ENCODE measurements around the gene CUX1. TPM values are rescaled to one million over a fixed set of nuclear protein-coding genes. Genes with fewer than 3 reads are reported as not detected.

Gene CUX1
- total and polyA plus RNA-seq, 2 donors (not counting 1 experiment from before 2014, with no cell fraction given): 22.7 to 38.1 TPM

DNA sequence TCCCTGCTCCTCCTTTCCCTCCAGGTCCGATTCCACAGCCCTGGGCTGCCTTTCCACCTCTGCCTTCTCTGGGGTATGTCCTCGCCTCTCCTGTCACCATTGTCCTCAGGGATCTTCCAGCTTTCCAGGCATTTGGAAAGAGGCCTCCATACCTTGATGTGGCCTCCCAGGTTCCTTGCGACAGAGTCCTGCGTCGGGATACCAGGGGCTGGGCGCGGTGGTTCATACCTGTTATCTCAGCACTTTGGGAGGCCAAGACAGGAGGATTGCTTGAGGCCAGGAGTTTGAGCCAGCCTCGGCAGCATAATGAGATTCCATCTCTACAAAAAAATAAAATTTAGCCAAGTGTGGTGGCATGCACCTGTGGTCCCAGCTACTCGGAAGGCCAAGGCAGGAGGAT is 171.1 kb downstream of the CUX1 start:
- Histone ChIP-seq H4K20me1 (ENCODE audit: control insufficient read depth, extremely low read depth, insufficient read depth, low read length) (no peaks in the 10 kb centered on the region), H3K4me3 (replicated peaks in 1 of 4; ENCODE audit: control extremely low read depth in 1 of 4, insufficient read depth in 1 of 4, low read depth in 3 of 4, low read length in 4 of 4) (no peak overlapping the region), H2AFZ (ENCODE audit: low read length) (no peak overlapping the region), H3K4me1 (ENCODE audit: control insufficient read depth, extremely low read depth, insufficient read depth, low read length) (no peaks in the 10 kb centered on the region), H3K9ac (ENCODE audit: insufficient read depth, low read length) (no peak overlapping the region), H3K36me3 (ENCODE audit: control insufficient read depth, insufficient read depth, low read length) (no peaks in the 10 kb centered on the region), H3K9me3 (ENCODE audit: control insufficient read depth, insufficient read depth, low read depth, low read length) (no peaks in the 10 kb centered on the region), H3K27ac (ENCODE audit: insufficient read depth, low read length) (no peak overlapping the region), H3K27me3 (ENCODE audit: control insufficient read depth, insufficient read depth, low read length) (no peaks in the 10 kb centered on the region), H3K4me2 (ENCODE audit: extremely low read depth, insufficient read depth, low read length) (no peak overlapping the region), H3K79me2 (ENCODE audit: control insufficient read depth, insufficient read depth, low read length) (no peaks in the 10 kb centered on the region)
- DNase-seq (ENCODE audit: low read depth in 2 of 2): no peak
- TF ChIP-seq CTCF (conservative IDR thresholded peaks at IDR 0.05 in 1 of 2, IDR thresholded peaks at IDR 0.05 in 1 of 2; ENCODE audit: low read depth in 1 of 2, low read length in 2 of 2) (no peak), EZH2 (IDR thresholded peaks at IDR 0.05; ENCODE audit: low read length, missing control alignments) (no peak)

GRCh38 chr7:101989101-101989500 is 171.7 kb downstream of the CUX1 start:
- no peak overlapping the region for H3K27ac ChIP-seq (ENCODE audit: insufficient read depth, low read length)

DNA sequence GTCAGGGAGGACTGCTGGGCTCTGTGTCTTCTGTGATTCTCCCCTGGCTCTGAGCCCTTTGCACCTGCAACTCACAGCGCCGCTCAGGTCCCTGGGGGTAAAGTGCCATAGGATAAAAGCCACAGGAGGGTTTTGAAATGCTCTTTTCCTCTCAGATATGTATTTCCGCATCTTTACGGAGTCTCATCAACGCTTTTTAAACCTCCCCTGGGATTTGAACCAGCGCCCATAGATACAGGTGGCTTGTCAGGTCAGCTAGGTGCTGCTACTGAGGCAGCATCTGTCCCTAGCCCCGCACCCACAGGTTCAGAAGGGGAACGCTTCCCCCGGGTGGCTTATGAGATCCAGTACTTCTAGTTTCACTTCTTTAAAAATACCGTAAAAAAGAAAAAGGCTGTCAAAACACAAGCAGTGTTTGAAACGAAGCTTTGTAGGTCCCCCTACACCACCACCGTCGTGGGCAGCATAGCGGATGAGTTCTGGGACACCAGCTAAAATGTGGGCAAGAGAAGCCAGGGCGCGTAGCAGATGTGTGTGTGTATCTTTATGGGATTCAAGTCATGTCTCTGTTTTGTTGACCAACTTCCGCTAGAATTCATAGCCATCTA is 173.5 kb downstream of the CUX1 start:
- H3K27ac ChIP-seq (ENCODE audit: insufficient read depth, low read length): no peak overlapping the region
- no peaks in the 10 kb centered on the region for H3K4me1 ChIP-seq (ENCODE audit: control insufficient read depth, extremely low read depth, insufficient read depth, low read length)
- H3K36me3 ChIP-seq (ENCODE audit: control insufficient read depth, insufficient read depth, low read length): no peaks in the 10 kb centered on the region
- no peak overlapping the region for H3K9ac ChIP-seq (ENCODE audit: insufficient read depth, low read length)
- H3K4me3 ChIP-seq (replicated peaks in 1 of 4; ENCODE audit: control extremely low read depth in 1 of 4, insufficient read depth in 1 of 4, low read depth in 3 of 4, low read length in 4 of 4): no peak overlapping the region
- H3K4me2 ChIP-seq (ENCODE audit: extremely low read depth, insufficient read depth, low read length): no peak overlapping the region
- H3K27me3 ChIP-seq (ENCODE audit: control insufficient read depth, insufficient read depth, low read length): no peaks in the 10 kb centered on the region
- H3K9me3 ChIP-seq (ENCODE audit: control insufficient read depth, insufficient read depth, low read depth, low read length): no peaks in the 10 kb centered on the region
- no peaks in the 10 kb centered on the region for H3K79me2 ChIP-seq (ENCODE audit: control insufficient read depth, insufficient read depth, low read length)
- H2AFZ ChIP-seq (ENCODE audit: low read length): no peak overlapping the region
- DNase-seq (ENCODE audit: low read depth in 2 of 2): no peak
- H4K20me1 ChIP-seq (ENCODE audit: control insufficient read depth, extremely low read depth, insufficient read depth, low read length): no peaks in the 10 kb centered on the region
- TF ChIP-seq EZH2 (IDR thresholded peaks at IDR 0.05; ENCODE audit: low read length, missing control alignments) (no peak), CTCF (conservative IDR thresholded peaks at IDR 0.05 in 1 of 2, IDR thresholded peaks at IDR 0.05 in 1 of 2; ENCODE audit: low read depth in 1 of 2, low read length in 2 of 2) (no peak)

More at GRCh38 chr7:101989101-101989500, 171.7 kb downstream of the CUX1 start:
- Histone ChIP-seq H2AFZ (ENCODE audit: low read length) (no peak overlapping the region), H3K4me2 (ENCODE audit: extremely low read depth, insufficient read depth, low read length) (no peak overlapping the region), H4K20me1 (ENCODE audit: control insufficient read depth, extremely low read depth, insufficient read depth, low read length) (no peaks in the 10 kb centered on the region), H3K9ac (ENCODE audit: insufficient read depth, low read length) (no peak overlapping the region), H3K79me2 (ENCODE audit: control insufficient read depth, insufficient read depth, low read length) (no peaks in the 10 kb centered on the region), H3K36me3 (ENCODE audit: control insufficient read depth, insufficient read depth, low read length) (no peaks in the 10 kb centered on the region), H3K4me1 (ENCODE audit: control insufficient read depth, extremely low read depth, insufficient read depth, low read length) (no peaks in the 10 kb centered on the region), H3K4me3 (replicated peaks in 1 of 4; ENCODE audit: control extremely low read depth in 1 of 4, insufficient read depth in 1 of 4, low read depth in 3 of 4, low read length in 4 of 4) (no peak overlapping the region), H3K9me3 (ENCODE audit: control insufficient read depth, insufficient read depth, low read depth, low read length) (no peaks in the 10 kb centered on the region), H3K27me3 (ENCODE audit: control insufficient read depth, insufficient read depth, low read length) (no peaks in the 10 kb centered on the region)
- no peak for DNase-seq (ENCODE audit: low read depth in 2 of 2)
- TF ChIP-seq EZH2 (IDR thresholded peaks at IDR 0.05; ENCODE audit: low read length, missing control alignments) (no peak), CTCF (conservative IDR thresholded peaks at IDR 0.05 in 1 of 2, IDR thresholded peaks at IDR 0.05 in 1 of 2; ENCODE audit: low read depth in 1 of 2, low read length in 2 of 2) (no peak)

Data from fibroblast of lung (primary cell).